H9 (cell line): ENCODE data around the gene ANK3. TPM values are rescaled to one million over a fixed set of nuclear protein-coding genes. Genes with fewer than 3 reads are reported as not detected.

Experiments used
- DNase-seq: peaks from one replicate; pipeline ENCODE4 v3.0.0-alpha.2; 2017
- H2AFZ ChIP-seq: one replicate; pipeline ENCODE4 v1.6.1; 2013; ENCODE audit warnings: mild to moderate bottlenecking, low read length, control low read depth, moderate library complexity
- H2AK5ac ChIP-seq: 2 replicates; pipeline ENCODE4 v1.6.1; 2013; ENCODE audit warnings: low read length, control low read depth, mixed read lengths; ENCODE audit not compliant: insufficient read length
- H2BK120ac ChIP-seq: one replicate; pipeline ENCODE4 v1.6.1; 2013; ENCODE audit warnings: low read depth, mild to moderate bottlenecking, low read length, control low read depth, inconsistent platforms; ENCODE audit not compliant: poor library complexity, severe bottlenecking
- H2BK12ac ChIP-seq: 2 replicates; pipeline ENCODE4 v1.6.1; 2013; ENCODE audit warnings: low read length, control low read depth, mixed read lengths, low read depth; ENCODE audit not compliant: insufficient read length
- H2BK15ac ChIP-seq: 2 replicates; pipeline ENCODE4 v1.6.1; 2013; ENCODE audit warnings: low read depth, low read length, control low read depth
- H2BK20ac ChIP-seq: one replicate; pipeline ENCODE4 v1.6.1; 2013; ENCODE audit warnings: low read depth, mild to moderate bottlenecking, low read length, control low read depth, inconsistent platforms; ENCODE audit not compliant: poor library complexity, severe bottlenecking
- H2BK5ac ChIP-seq: 2 replicates; pipeline ENCODE4 v1.6.1; 2013; ENCODE audit warnings: low read length, control low read depth, mixed read lengths; ENCODE audit not compliant: insufficient read length
- H3K14ac ChIP-seq: 2 replicates; pipeline ENCODE4 v1.6.1; 2013; ENCODE audit warnings: low read length, control low read depth; ENCODE audit not compliant: insufficient read depth
- H3K18ac ChIP-seq: 2 replicates; pipeline ENCODE4 v1.6.1; 2013; ENCODE audit warnings: low read depth, mild to moderate bottlenecking, mixed read lengths, low read length, control low read depth; ENCODE audit not compliant: insufficient read length
- H3K23ac ChIP-seq: 2 replicates; pipeline ENCODE4 v1.6.1; 2013; ENCODE audit warnings: low read length, control low read depth, mixed read lengths, low read depth; ENCODE audit not compliant: insufficient read length
- H3K23me2 ChIP-seq: 2 replicates; pipeline ENCODE4 v1.6.1; 2013; ENCODE audit warnings: low read depth, mild to moderate bottlenecking, mixed read lengths, low read length, control low read depth; ENCODE audit not compliant: insufficient read length, poor library complexity, severe bottlenecking
- H3K27ac ChIP-seq: 2 replicates; pipeline ENCODE4 v1.5.1; 2013; ENCODE audit warnings: low read length, control low read depth, mixed read lengths, low read depth; ENCODE audit not compliant: insufficient read length
- H3K27me3 ChIP-seq: 2 replicates; pipeline ENCODE4 v1.6.1; 2013; ENCODE audit warnings: low read length, control low read depth, inconsistent platforms; ENCODE audit not compliant: insufficient read depth
- H3K4ac ChIP-seq: 2 replicates; pipeline ENCODE4 v1.6.1; 2013; ENCODE audit warnings: low read depth, mild to moderate bottlenecking, control low read depth, inconsistent platforms, low read length, moderate library complexity
- H3K4me1 ChIP-seq: 2 replicates; pipeline ENCODE4 v1.6.1; 2013; ENCODE audit warnings: low read length, control low read depth, inconsistent platforms; ENCODE audit not compliant: insufficient read depth
- H3K4me2 ChIP-seq: 2 replicates; pipeline ENCODE4 v1.6.1; 2013; ENCODE audit warnings: low read length, control low read depth, mixed read lengths; ENCODE audit not compliant: insufficient read length, insufficient read depth
- H3K56ac ChIP-seq: 2 replicates; pipeline ENCODE4 v1.6.1; 2013; ENCODE audit warnings: low read depth, mild to moderate bottlenecking, mixed read lengths, low read length, control low read depth; ENCODE audit not compliant: insufficient read length
- H3K79me1 ChIP-seq: 2 replicates; pipeline ENCODE4 v1.6.1; 2013; ENCODE audit warnings: low read depth, mild to moderate bottlenecking, moderate library complexity, low read length, control low read depth, inconsistent platforms; ENCODE audit not compliant: insufficient read depth, poor library complexity, severe bottlenecking
- H3K79me2 ChIP-seq: 2 replicates; pipeline ENCODE4 v1.6.1; 2013; ENCODE audit warnings: low read length, control low read depth, inconsistent platforms; ENCODE audit not compliant: insufficient read depth
- H3K9ac ChIP-seq: 2 replicates; pipeline ENCODE4 v1.6.1; 2013; ENCODE audit warnings: low read length, control low read depth, mixed read lengths; ENCODE audit not compliant: insufficient read length; ENCODE audit errors: extremely low read depth
- H3K9me3 ChIP-seq: one replicate; pipeline ENCODE4 v1.6.1; 2013; ENCODE audit warnings: low read depth, low read length, inconsistent platforms; ENCODE audit not compliant: control insufficient read depth
- H3T11ph ChIP-seq: one replicate; pipeline ENCODE4 v1.6.1; 2013; ENCODE audit warnings: mild to moderate bottlenecking, low read length, control low read depth, inconsistent platforms
- H4K20me1 ChIP-seq: one replicate; pipeline ENCODE4 v1.6.1; 2013; ENCODE audit not compliant: control insufficient read depth, insufficient read length, insufficient read depth
- H4K5ac ChIP-seq: 2 replicates; pipeline ENCODE4 v1.6.1; 2013; ENCODE audit warnings: low read depth, mild to moderate bottlenecking, mixed read lengths, low read length, control low read depth; ENCODE audit not compliant: insufficient read length
- H4K8ac ChIP-seq: replicated peaks from 2 replicates; pipeline ENCODE4 v1.6.1; 2013; ENCODE audit warnings: low read length, control low read depth, mixed read lengths, low read depth; ENCODE audit not compliant: insufficient read length
- H4K91ac ChIP-seq: 2 replicates; pipeline ENCODE4 v1.6.1; 2013; ENCODE audit warnings: low read depth, mild to moderate bottlenecking, moderate library complexity, mixed read lengths, low read length, control low read depth; ENCODE audit not compliant: insufficient read length
- H3K27ac Mint-ChIP-seq, 3 experiments: 2 replicates in 2 of 3; 3 replicates in 1 of 3; pipeline ENCODE4 v1.8.0; 2020 to 2021; ENCODE audit warnings: mixed read lengths in 3 of 3, mild to moderate bottlenecking in 1 of 3, moderate library complexity in 1 of 3
- H3K27me3 Mint-ChIP-seq: 2 replicates; pipeline ENCODE4 v1.8.0; 2021; ENCODE audit warnings: low read depth, mild to moderate bottlenecking, moderate library complexity, mixed read lengths
- H3K36me3 Mint-ChIP-seq, 3 experiments: 2 replicates in 2 of 3; 3 replicates in 1 of 3; pipeline ENCODE4 v1.8.0; 2020 to 2021; ENCODE audit warnings: low read depth in 3 of 3, mixed read lengths in 3 of 3; ENCODE audit not compliant: insufficient read depth in 1 of 3
- H3K4me1 Mint-ChIP-seq, 2 experiments: 2 replicates each; pipeline ENCODE4 v1.8.0; 2020; ENCODE audit warnings: mixed read lengths in 2 of 2
- H3K4me3 Mint-ChIP-seq, 2 experiments: 2 replicates in 1 of 2; 3 replicates in 1 of 2; pipeline ENCODE4 v1.8.0; 2020 to 2021; ENCODE audit warnings: mild to moderate bottlenecking in 2 of 2, mixed read lengths in 2 of 2, moderate library complexity in 1 of 2
- H3K9me3 Mint-ChIP-seq, 2 experiments: 2 replicates in 1 of 2; 3 replicates in 1 of 2; pipeline ENCODE4 v1.8.0; 2020; ENCODE audit warnings: mild to moderate bottlenecking in 2 of 2, mixed read lengths in 2 of 2, moderate library complexity in 1 of 2
- CTCF ChIP-seq: fragments of 200-600 bp; sonication (generic); conservative IDR thresholded peaks from 3 replicates; pipeline ENCODE4 v1.8.0; 2021; ENCODE audit warnings: antibody characterized with exemption, mild to moderate bottlenecking
- total RNA-seq: library from RNA; stranded (reverse); gene quantifications from 2 replicates; pipeline ENCODE4 v1.2.1, GENCODE V29; 2021

Gene ANK3
- total RNA-seq, 1 experiment from 2014 or later: 59.6 TPM

- Mint-ChIP-seq H3K9me3 (no peaks in the 10 kb centered on the region), H3K27ac (no peak overlapping the region), H3K4me3 (no peak overlapping the region), H3K27me3 (no peaks in the 10 kb centered on the region), H3K4me1 (peaks cover 12 to 20% of the 10 kb centered on the region in 2 experiments), H3K36me3 (no peaks in the 10 kb centered on the region)
- no peaks in the 10 kb centered on the region for H3K79me2 ChIP-seq
- H2BK20ac ChIP-seq: no peak overlapping the region
- H2BK15ac ChIP-seq: no peak overlapping the region
- H3K27me3 ChIP-seq: no peaks in the 10 kb centered on the region
- no peak overlapping the region for H4K5ac ChIP-seq
- no peak overlapping the region for H3K14ac ChIP-seq
- H2BK120ac ChIP-seq: no peak overlapping the region
- H2AFZ ChIP-seq: no peak overlapping the region
- no peaks in the 10 kb centered on the region for H3K23me2 ChIP-seq
- no peak overlapping the region for H3K4me2 ChIP-seq
- H4K20me1 ChIP-seq: no peaks in the 10 kb centered on the region
- H3K79me1 ChIP-seq: no peaks in the 10 kb centered on the region
- H4K8ac ChIP-seq: no peak overlapping the region
- TF ChIP-seq CTCF: no peak
- H2AK5ac ChIP-seq: no peak overlapping the region
- H3K9me3 ChIP-seq: no peaks in the 10 kb centered on the region
- H2BK12ac ChIP-seq: no peak overlapping the region
- H3K18ac ChIP-seq: no peak overlapping the region
- no peak overlapping the region for H3K23ac ChIP-seq
- no peak overlapping the region for H2BK5ac ChIP-seq
- H3K9ac ChIP-seq: no peak overlapping the region
- H3K4me1 ChIP-seq: no peaks in the 10 kb centered on the region
- DNase-seq: no peak
- H3K4ac ChIP-seq: no peak overlapping the region
- H3T11ph ChIP-seq: no peak overlapping the region
- no peak overlapping the region for H3K56ac ChIP-seq
- H4K91ac ChIP-seq: no peak overlapping the region
- H3K27ac ChIP-seq: no peak overlapping the region
Observed at GRCh38 chr10:60400366-60400765, 10.7 kb upstream of the ANK3 start.
